ENCODE measurements around the gene CHAD.

Gene CHAD

DNA sequence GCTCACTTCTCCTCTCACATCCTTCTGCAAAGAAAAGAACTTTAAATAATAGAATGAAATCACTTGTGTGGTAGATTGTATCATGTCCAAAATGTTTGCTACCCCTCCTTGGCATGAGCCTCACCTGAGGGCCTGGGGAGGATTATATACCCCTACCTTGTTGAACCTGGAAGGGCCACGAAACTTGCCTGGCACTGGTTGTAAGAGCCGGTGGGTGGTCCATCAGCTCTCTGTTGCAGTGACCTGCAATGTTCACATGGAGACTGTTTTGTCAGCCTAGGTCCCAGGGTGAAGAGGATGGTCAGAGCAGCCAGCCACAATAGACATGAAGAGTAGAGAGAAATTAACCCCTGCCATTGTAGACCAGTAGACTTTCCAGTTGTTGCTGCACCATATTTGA, 20.2 kb upstream of the CHAD start:
- no peaks in the 10 kb centered on the region for H3K36me3 ChIP-seq (replicated peaks; ENCODE audit: insufficient read depth, low read length)
- TF ChIP-seq EZH2 (optimal IDR thresholded peaks at IDR 0.05; ENCODE audit: low read depth, low read length) (no peak), EZH2phosphoT487 (IDR thresholded peaks at IDR 0.05; ENCODE audit: low read length) (no peak)
- TF ChIP-seq, protein P1, sequence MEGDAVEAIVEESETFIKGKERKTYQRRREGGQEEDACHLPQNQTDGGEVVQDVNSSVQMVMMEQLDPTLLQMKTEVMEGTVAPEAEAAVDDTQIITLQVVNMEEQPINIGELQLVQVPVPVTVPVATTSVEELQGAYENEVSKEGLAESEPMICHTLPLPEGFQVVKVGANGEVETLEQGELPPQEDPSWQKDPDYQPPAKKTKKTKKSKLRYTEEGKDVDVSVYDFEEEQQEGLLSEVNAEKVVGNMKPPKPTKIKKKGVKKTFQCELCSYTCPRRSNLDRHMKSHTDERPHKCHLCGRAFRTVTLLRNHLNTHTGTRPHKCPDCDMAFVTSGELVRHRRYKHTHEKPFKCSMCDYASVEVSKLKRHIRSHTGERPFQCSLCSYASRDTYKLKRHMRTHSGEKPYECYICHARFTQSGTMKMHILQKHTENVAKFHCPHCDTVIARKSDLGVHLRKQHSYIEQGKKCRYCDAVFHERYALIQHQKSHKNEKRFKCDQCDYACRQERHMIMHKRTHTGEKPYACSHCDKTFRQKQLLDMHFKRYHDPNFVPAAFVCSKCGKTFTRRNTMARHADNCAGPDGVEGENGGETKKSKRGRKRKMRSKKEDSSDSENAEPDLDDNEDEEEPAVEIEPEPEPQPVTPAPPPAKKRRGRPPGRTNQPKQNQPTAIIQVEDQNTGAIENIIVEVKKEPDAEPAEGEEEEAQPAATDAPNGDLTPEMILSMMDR (IDR thresholded peaks at IDR 0.05; ENCODE audit: low read length): no peak
- no peaks in the 10 kb centered on the region for H3K79me2 ChIP-seq (ENCODE audit: low read length)
- no peaks in the 10 kb centered on the region for H4K20me1 ChIP-seq (ENCODE audit: insufficient read depth, low read length)
- no peaks in the 10 kb centered on the region for H3F3A ChIP-seq (ENCODE audit: insufficient read depth, low read length)
- H3K4me3 ChIP-seq (ENCODE audit: low read length): no peak overlapping the region
- no peak overlapping the region for H3K27ac ChIP-seq (ENCODE audit: low read length)
- no peaks in the 10 kb centered on the region for H3K4me1 ChIP-seq (ENCODE audit: low read length)
- no peak overlapping the region for H3K4me2 ChIP-seq (ENCODE audit: low read depth, low read length)
- no peaks in the 10 kb centered on the region for H3K9me2 ChIP-seq (replicated peaks; ENCODE audit: insufficient read depth, low read length)
- no peaks in the 10 kb centered on the region for H3K27me3 ChIP-seq (replicated peaks; ENCODE audit: insufficient read depth, low read length)
- H2AFZ ChIP-seq (ENCODE audit: low read length): no peak overlapping the region
- no peak for DNase-seq
- H3K9ac ChIP-seq (ENCODE audit: low read length): no peak overlapping the region
- H3K9me3 ChIP-seq (replicated peaks; ENCODE audit: insufficient read depth, low read length): no peaks in the 10 kb centered on the region

DNA sequence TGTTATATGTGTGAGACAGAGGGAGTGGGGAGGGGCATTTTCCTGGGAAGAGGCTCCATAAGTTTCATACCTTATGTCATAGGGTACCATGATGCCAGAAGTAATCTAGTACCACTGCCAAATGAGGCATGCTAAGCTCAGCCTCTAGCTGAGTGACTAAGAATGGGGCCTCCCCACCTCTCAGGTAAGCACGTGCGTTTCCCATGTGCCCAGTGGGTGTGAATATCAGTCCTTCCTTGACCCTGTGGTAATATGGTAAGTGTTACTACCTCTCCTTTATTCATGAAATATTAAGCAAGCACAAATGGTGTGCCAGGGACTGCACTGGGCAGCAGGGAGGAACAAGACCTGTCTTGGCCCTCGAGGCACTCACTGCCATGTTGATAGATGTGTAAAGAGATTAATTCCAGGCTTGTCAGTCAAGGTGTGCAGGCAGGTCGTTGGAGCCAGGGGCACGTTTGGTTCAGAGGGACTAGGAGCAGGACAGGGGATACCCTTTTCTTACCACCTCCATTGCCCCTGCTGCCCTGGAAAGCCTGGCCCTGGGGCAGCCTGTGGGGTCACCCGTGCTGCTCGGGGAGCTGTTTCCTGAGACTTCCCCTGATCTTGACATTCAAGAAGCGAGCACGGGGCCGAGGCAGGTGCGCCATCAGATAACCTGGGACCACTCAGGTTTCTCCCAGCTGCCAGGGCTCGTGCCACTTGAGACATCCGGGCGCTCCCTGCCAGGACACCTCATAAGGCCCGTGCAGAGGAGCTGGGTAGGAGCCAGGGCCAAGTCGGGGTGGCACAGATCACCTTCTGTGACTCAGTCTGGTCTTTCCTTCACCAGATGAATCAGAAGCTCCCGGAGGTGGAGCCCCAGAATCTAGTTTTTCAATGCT, 18.8 kb upstream of the CHAD start:
- no peak for TF ChIP-seq EZH2phosphoT487 (IDR thresholded peaks at IDR 0.05; ENCODE audit: low read length)
- TF ChIP-seq EZH2 (optimal IDR thresholded peaks at IDR 0.05; ENCODE audit: low read depth, low read length): no peak
- TF ChIP-seq, protein P1 (IDR thresholded peaks at IDR 0.05; ENCODE audit: low read length): no peak

DNA sequence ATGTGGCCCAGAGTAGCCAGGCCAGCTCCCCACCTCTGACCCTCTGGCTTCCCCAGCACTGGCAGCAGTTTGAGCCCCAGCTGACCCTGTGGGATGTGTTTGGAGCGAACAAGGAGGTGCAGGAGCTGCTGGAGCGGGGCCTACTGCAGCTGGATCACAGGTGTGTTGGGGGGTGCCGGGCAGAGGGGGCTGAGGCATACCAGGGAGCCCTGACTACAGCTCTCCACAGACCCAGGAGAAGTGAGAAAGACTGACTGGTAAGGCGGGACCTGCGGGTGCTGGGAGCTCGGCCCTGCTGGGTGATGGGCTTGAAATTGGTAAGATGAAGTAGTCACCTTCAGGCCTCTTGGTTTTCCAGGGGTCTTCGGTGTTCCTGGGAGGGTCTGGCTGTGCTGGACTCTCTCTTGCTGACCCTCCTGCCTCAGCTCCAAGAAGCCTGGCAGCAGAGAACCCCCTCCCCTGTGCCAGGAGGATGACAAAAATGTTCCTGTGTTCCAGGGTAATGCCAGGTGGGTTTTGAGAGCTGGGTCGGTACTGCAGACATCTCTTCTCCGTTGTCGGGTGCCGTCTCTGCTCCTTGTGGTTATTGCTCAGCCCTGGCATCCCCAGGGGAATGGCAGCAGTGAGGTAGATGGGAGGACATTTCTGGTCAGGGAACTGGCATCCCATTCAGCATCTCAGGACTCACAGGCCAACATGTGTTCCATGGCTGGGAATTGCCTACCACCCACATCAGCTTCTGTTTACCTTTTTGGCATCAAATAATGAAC, 15.9 kb upstream of the CHAD start:
- Histone ChIP-seq H3K4me1 (ENCODE audit: low read length) (peaks cover 3% of the 10 kb centered on the region; the same call in 1 of the 2 replicates), H3K27ac (ENCODE audit: low read length) (no peak overlapping the region), H3K4me3 (ENCODE audit: low read length) (no peak overlapping the region), H3K9me3 (replicated peaks; ENCODE audit: insufficient read depth, low read length) (no peaks in the 10 kb centered on the region), H3K9ac (ENCODE audit: low read length) (no peak overlapping the region), H3K4me2 (ENCODE audit: low read depth, low read length) (no peak overlapping the region), H3F3A (ENCODE audit: insufficient read depth, low read length) (no peaks in the 10 kb centered on the region), H3K27me3 (replicated peaks; ENCODE audit: insufficient read depth, low read length) (no peaks in the 10 kb centered on the region), H3K9me2 (replicated peaks; ENCODE audit: insufficient read depth, low read length) (no peaks in the 10 kb centered on the region), H3K79me2 (ENCODE audit: low read length) (peaks cover 9% of the 10 kb centered on the region), H3K36me3 (replicated peaks; ENCODE audit: insufficient read depth, low read length) (no peaks in the 10 kb centered on the region; the same call in 1 of the 2 replicates), H4K20me1 (ENCODE audit: insufficient read depth, low read length) (no peaks in the 10 kb centered on the region), H2AFZ (ENCODE audit: low read length) (no peak overlapping the region)
- TF ChIP-seq EZH2phosphoT487 (IDR thresholded peaks at IDR 0.05; ENCODE audit: low read length) (no peak), EZH2 (optimal IDR thresholded peaks at IDR 0.05; ENCODE audit: low read depth, low read length) (no peak)
- TF ChIP-seq, protein P1 (IDR thresholded peaks at IDR 0.05; ENCODE audit: low read length): no peak
- no peak for DNase-seq

More for the DNA sequence above, 18.8 kb upstream of the CHAD start:
- H3K36me3 ChIP-seq (replicated peaks; ENCODE audit: insufficient read depth, low read length): no peaks in the 10 kb centered on the region; the same call in 1 of the 2 replicates
- no peaks in the 10 kb centered on the region for H3K9me2 ChIP-seq (replicated peaks; ENCODE audit: insufficient read depth, low read length)
- H3K9ac ChIP-seq (ENCODE audit: low read length): no peak overlapping the region
- no peak overlapping the region for H3K4me3 ChIP-seq (ENCODE audit: low read length)
- no peaks in the 10 kb centered on the region for H3K79me2 ChIP-seq (ENCODE audit: low read length)
- H3K4me1 ChIP-seq (ENCODE audit: low read length): no peaks in the 10 kb centered on the region
- no peak overlapping the region for H2AFZ ChIP-seq (ENCODE audit: low read length)
- DNase-seq: no peak
- H3K27ac ChIP-seq (ENCODE audit: low read length): no peak overlapping the region
- H4K20me1 ChIP-seq (ENCODE audit: insufficient read depth, low read length): no peaks in the 10 kb centered on the region
- no peak overlapping the region for H3K4me2 ChIP-seq (ENCODE audit: low read depth, low read length)
- H3F3A ChIP-seq (ENCODE audit: insufficient read depth, low read length): no peaks in the 10 kb centered on the region
- no peaks in the 10 kb centered on the region for H3K9me3 ChIP-seq (replicated peaks; ENCODE audit: insufficient read depth, low read length)
- H3K27me3 ChIP-seq (replicated peaks; ENCODE audit: insufficient read depth, low read length): no peaks in the 10 kb centered on the region
